GM12873 (cell line): ENCODE results near the gene ARHGAP12.

Experiments
- TF ChIP-seq, protein P1 (sequence below): IDR thresholded peaks from 2 replicates; pipeline ENCODE4 v1.5.1; 2012; ENCODE audit warnings: low read depth, mild to moderate bottlenecking, moderate library complexity, low read length, control low read depth; ENCODE audit not compliant: insufficient read depth; ENCODE audit errors: missing control alignments

ARHGAP12 gene

GRCh38 chr10:31920538-31920937, 8.1 kb downstream of the ARHGAP12 start:
- TF ChIP-seq, protein P1, sequence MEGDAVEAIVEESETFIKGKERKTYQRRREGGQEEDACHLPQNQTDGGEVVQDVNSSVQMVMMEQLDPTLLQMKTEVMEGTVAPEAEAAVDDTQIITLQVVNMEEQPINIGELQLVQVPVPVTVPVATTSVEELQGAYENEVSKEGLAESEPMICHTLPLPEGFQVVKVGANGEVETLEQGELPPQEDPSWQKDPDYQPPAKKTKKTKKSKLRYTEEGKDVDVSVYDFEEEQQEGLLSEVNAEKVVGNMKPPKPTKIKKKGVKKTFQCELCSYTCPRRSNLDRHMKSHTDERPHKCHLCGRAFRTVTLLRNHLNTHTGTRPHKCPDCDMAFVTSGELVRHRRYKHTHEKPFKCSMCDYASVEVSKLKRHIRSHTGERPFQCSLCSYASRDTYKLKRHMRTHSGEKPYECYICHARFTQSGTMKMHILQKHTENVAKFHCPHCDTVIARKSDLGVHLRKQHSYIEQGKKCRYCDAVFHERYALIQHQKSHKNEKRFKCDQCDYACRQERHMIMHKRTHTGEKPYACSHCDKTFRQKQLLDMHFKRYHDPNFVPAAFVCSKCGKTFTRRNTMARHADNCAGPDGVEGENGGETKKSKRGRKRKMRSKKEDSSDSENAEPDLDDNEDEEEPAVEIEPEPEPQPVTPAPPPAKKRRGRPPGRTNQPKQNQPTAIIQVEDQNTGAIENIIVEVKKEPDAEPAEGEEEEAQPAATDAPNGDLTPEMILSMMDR, result no peak

- TF ChIP-seq, protein P1, result no peak
Observed at GRCh38 chr10:31918671-31919409, 9.8 kb downstream of the ARHGAP12 start.

DNA sequence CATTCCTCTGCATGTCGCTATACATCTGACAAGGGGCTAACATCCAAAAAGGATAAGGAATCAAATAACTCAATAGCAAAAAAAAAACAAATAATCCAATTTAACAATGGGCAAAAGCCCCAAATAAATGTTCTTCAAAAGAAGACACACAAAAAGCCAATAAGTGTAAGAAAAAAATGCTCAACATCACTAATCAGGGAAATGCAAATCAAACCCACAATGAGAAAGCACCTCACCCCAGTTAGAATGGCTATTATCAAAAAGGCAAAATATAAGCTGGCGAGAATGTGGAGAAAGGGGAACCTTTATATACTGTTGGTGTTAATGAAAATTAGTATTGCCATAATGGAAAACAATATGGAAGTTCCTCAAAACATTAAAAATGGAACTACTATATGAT, 14.3 kb downstream of the ARHGAP12 start:
- TF ChIP-seq, protein P1, result no peak

DNA sequence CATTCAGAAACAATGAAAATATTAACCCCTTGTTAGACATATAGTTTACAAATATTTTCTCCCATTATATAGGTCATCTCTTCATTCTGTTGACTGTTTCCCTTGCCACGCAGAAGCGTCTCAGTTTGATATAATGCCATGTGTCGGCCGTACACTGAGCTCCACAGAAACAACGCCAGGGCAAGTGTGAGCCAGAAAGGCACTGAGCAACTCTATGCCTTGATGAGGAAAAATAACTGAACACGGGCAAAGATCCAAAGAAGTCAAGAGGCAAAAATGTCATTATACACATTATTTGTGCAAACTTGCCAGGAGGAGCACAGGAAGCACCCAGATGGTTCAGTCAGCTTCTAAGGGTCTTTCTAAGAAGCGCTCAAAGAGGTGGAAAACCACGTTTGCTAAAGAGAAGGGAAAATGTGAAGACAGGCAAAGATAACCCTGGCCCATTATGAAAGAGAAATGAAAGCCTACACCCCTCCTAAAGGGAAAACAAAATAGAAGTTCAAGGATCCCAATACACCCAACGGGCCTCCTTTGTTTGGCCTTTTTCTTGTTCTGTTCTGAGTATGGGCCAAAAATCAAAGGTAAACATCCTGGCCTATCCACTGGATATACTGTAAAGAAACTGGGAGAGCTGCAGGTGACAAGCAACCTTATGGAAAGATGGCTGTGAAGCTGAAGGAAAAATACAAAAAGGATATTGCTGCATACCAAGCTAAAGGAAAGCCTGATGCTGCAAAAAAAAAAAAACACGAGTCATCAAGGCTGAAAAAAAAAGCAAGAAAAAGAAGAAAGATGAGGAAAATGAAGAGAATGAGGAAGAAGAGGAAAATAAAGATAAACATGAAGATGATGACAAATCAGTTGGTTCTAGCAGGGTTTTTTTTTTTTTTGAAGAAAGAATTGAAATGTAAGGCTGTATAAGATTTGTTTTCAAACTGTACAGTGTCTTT, 15.5 kb downstream of the ARHGAP12 start:
- TF ChIP-seq, protein P1, result no peak

DNA sequence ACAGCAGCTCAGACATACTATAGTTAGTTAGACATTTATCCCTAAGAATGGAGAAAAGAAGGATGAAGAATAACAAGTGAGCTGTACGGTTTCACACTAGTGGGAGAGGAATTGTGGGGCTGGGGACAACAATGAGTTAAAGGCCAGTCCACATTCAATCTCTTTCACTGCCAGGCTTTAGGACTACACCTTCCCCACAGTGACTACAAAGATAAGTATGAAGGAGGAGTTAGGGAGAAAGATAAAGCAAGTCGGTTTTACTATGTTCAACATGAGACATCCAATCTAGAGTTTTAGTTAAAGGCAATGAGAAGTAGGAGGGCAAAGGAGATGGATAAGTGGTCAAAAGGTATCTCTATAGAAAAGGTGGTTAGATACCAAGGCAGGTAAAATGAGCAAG, 16.3 kb downstream of the ARHGAP12 start:
- TF ChIP-seq, protein P1, result no peak

GRCh38 chr10:31910016-31910415, 18.6 kb downstream of the ARHGAP12 start:
- TF ChIP-seq, protein P1, result no peak

DNA sequence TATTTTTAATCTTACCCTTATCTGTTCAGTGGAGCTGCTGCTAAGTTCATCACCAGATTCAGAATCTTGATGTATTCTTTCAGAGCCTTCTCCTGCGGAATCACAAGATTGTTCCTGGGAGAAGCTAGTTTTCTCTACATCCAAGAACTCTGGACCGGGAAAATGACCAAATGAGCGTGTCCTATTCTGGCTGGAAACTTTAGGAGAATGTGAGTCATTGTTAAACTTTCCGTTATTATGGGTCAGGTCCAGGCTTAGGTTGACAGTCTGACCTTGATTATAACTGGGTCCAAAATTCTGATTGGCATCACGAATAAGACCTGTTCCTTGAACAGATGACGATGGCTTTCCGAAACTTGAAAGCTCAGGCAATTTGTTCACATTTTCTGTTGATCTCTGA, 20.5 kb downstream of the ARHGAP12 start:
- TF ChIP-seq, protein P1, result no peak
